GM19455 (cell line): ENCODE measurements around the gene NRROS.
"Not testable (repeated sequence)": the region's sequence is repeated elsewhere in the genome, so short reads cannot be mapped to it uniquely, and the experiment has no call there.

ENCODE experiments used
- ATAC-seq: cut with Tn5 transposase; IDR thresholded peaks from one replicate; pipeline ENCODE4 v1.9.1; 2021; ENCODE audit not compliant: unreplicated experiment

Gene NRROS

GRCh38 chr3:196624067-196624790 is 15.3 kb upstream of the NRROS start:
- ATAC-seq: no peak

DNA sequence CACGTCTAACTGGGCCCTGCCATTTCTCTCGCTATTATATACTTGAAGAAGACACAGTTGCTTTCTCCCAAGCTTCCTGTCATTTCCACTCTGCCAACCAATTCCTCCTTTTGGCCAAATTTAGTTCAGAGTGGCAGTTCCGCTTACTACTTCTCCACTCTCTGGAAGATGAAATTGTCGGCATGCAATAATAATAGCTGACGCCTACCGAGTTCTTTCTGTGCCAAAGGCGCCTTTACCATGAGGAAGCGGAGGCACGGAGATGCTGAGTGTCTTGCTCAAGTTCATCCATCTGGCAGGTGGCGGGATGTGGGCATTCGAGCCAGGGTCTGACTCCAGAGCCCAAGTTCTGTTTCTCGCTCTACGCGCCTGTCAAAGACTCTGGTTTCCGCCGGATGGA is 14.6 kb upstream of the NRROS start:
- no peak for ATAC-seq

DNA sequence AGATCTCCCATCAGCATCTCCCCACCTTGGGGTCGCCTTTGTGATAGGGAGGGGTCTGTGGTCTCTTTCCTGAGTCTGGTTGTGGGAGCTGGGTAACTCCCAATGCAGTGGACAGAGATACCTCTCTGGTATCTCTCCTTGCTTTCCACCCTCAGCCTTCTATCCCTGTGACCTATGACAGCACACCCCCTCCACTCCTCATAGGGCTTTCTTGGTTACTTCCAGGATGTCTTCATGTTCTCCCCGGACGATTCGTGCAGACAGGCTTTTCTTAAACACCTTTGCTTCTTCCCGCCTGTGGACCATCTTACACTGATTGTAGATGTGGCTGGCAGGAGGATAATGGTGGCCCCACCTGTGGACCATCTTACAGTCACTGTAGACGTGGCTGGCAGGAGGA is 14.2 kb upstream of the NRROS start:
- ATAC-seq: no peak

GRCh38 chr3:196627918-196628231 is 11.6 kb upstream of the NRROS start:
- ATAC-seq: no peak

DNA sequence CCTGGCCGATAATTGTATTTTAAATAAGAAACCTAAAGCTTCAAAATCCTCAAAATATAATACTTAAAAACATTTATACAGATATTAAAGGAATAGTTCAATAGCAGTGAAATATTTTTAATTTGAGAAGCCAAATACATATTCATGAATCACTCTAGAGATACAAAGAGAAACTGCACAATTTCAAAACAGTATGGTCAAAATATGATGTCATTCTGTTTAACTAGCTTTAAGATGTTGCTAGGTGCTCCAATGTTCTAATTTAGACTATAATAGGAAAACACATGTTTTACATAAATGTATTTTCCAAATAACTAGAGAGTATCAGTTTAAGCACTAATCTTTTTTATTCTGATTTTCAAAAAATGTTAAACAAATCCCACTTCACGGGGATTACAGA is 10.3 kb upstream of the NRROS start:
- no peak for ATAC-seq

- ATAC-seq: no peak
These were observed 7.8 kb upstream of the NRROS start for GRCh38 chr3:196631682-196632045.

GRCh38 chr3:196632046-196632751 is 7.3 kb upstream of the NRROS start:
- ATAC-seq: peak; percentile 74

- no peak for ATAC-seq
These were observed 5.8 kb upstream of the NRROS start for GRCh38 chr3:196633555-196634151.

- ATAC-seq: no peak
These were observed 5.3 kb upstream of the NRROS start for GRCh38 chr3:196634224-196634623.

- ATAC-seq: no peak
These were observed 4.7 kb upstream of the NRROS start for GRCh38 chr3:196634829-196635228.

- ATAC-seq: no peak
These were observed 2.8 kb upstream of the NRROS start for GRCh38 chr3:196636369-196637349.

DNA sequence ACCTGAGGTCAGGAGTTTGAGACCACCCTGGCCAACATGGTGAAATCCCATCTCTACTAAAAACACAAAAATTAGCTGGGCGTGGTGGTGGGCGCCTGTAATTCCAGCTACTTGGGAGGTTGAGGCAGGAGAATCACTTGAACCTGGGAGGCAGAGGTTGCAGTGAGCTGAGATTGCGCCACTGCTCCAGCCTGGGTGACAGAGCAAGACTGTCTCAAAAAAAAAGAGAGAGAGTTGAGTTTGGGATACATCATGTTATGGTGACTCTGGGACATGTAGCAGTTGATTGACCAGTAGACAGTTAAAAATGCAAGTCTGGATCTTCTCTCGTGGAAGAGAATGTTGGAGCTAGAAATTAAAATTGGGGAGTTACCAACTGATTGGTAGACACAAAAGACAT is 1.6 kb upstream of the NRROS start:
- not testable (repeated sequence) for ATAC-seq

- no peak for ATAC-seq
These were observed 522 bp upstream of the NRROS start for GRCh38 chr3:196638861-196639482.

DNA sequence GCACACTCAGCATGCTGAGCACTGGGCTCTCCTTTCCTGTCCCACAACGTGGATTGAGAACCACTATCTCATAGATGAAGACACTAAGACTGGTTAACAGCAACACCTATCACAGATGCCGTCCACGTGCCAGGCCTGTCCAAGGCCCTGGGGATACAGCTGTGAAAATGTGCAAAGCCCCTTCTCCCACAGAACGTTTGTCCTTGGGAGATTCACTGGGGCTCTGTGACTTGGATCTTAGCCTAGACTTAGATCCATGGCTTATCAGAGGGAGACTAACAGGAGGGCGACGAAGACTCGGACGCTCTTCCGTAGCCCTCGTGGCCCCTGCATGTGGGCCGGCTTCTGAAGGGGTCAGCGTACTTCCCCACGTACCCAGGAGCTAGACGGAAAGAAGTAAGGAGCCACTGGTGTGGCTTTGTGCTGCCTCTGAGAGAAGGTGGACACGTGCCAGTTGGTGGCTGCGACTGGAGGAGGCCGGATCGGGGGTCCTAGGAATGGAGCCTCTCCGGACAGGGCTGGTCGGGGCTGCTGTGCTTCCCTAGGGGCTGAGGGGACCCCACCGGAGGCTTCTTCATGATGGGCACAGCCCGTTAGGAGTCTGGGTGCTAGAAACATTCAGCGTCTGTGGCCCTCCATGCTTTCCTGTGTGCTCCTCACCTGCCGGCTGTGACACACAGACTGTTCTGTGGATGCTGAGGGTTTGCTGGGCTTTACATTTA is 964 bp downstream of the NRROS start:
- ATAC-seq: no peak

- no peak for ATAC-seq
These were observed 2.0 kb downstream of the NRROS start for GRCh38 chr3:196641333-196642054.

GRCh38 chr3:196642434-196642833 is 2.9 kb downstream of the NRROS start:
- ATAC-seq: no peak

DNA sequence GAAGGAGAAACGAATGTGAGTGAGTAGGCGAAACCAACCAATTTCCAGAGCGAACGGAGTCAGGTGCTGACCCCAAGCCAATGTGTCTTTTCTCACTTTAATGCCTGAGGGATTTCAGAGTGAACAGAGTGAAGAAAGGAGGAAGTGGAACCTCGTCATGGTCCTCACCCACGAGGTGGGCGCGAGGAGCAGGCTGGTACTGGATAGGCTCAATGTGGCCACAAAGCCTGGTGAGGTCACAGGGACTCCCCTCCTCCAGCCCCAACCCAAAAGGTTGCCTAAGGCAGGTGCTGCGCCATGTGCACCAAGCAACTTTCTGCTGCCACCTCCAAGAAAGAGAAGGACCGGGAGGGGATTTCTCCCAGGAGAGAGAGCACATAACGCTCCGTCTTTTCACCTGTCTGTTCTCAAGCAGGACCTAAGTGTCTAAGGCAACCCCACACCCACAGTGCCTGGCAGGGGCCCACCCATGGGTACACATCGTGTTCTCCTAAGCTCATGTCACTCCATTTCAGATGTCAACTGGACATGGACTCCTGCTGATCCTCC is 3.8 kb downstream of the NRROS start:
- peak; percentile 66 for ATAC-seq

- no peak for ATAC-seq
These were observed 4.3 kb downstream of the NRROS start for GRCh38 chr3:196643761-196644160.

- no peak for ATAC-seq
These were observed 5.6 kb downstream of the NRROS start for GRCh38 chr3:196645096-196645495.
